Left hindlimb (tissue), 1 donor: Measurements from ENCODE around the gene CDH4.
A peak's percentile ranks its signal among the peaks of the same experiment; 100 is the strongest.

Experiments
- DNase-seq: peaks from one replicate; pipeline ENCODE4 v3.0.0-alpha.2; 2018

CDH4 gene

DNA sequence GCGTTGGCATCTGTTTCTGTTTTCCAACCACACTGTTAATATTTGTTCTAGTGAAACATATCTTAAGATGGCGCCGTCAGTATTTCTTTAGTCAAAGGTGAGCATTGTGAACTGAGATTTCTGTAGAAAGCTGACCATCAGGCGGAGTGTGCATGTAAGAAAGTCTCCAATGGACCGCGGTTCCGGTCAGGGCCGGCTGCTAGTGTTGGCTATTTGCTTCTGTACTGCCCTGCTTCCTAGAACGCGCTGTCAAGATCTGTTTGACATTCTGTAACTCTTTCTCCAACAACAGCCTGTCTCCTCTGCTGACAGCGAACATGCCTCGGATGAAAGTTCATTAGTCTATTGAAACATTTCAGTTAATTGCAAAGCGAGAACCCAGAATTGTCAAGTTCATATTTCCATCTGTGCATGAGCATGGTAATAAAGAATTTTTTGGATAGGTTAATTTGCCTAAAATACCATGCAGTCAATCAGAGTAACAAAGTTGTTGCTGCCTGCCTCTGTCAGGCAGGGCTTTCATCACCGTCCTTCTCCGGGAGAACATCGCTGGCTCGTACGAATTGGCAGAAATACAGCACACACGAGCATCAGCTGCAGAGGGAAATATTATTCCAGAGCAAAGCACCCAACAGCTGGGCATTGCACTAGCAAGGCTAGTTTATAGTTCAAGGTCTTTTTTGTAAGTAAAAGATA is 369.1 kb downstream of the CDH4 start:
- DNase-seq = no peak

DNA sequence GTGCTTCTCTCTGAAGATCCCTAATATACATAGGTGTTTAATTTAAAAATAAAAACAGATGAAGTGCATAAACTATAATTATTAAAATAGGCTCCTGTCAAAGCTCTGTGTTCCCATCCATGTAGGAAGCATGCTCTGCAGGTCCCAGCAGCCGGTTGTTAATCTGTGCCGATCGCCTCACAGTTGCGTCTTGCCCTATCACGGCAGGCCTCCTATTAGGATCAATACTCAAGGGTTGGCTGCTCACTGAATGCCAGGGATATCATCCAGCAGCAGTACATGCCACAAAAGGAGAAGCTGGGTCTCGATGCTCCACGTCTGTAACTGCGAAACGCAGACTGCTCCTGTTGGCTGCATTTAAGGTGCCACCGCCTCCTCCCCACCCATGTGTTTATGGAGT is 369.8 kb downstream of the CDH4 start:
- no peak for DNase-seq

DNA sequence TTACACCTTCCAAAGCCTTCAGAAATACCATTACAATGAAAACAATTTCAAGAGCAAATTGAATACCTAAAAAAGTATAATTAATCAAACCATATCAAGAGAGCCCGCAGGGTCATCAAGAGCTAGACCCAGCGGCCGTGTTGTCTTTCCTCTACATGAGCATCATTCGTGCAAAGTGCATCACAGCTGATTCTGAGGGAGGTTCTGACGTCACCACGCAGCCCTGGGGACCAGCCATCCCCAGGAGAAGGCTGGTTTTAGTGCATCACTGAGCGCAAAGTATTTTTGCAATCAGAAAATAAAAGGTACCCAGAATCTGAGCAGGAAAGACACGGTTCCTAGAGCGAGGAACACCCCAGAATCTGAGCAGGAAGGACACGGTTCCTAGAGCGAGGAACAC is 371.4 kb downstream of the CDH4 start:
- DNase-seq = no peak

DNA sequence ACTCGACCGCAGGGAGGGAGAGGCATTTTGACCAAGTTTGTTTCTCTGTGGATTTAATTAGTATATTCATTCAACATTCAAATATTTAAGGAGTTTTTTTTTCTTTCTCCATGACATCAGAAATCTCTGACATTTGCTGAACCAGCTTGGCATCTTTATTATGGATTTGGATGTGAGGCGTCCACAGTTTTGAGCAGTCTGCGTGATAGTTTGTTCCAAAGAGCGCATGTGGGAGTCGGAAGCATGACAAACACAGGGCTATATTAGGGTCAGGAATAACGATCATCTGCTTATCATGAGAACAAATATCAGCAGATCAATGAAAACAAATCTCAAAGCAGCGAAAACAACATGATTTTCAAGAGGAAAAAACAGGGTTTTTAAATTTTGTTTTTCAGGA is 373.2 kb downstream of the CDH4 start:
- DNase-seq = no peak

DNA sequence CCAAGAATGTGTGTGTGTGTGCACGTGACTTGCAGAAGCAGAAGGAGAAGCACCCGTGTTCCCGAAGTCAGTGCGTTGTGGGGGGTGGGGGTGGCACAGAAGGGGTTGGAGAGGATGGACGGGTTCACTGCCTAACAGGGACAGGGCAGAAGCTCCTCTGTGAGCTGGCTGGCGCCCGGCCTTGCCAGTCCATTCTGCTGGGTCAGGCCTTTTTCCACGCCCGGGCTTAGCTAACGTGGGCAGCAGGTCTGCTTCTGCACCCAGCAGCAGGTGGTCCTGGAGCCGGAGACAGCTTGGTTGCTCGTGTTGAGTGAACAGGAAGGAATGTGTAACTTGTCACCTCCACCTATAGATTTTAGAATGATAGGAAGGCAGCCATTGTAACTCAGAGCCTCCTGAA is 374.4 kb downstream of the CDH4 start:
- no peak for DNase-seq

DNA sequence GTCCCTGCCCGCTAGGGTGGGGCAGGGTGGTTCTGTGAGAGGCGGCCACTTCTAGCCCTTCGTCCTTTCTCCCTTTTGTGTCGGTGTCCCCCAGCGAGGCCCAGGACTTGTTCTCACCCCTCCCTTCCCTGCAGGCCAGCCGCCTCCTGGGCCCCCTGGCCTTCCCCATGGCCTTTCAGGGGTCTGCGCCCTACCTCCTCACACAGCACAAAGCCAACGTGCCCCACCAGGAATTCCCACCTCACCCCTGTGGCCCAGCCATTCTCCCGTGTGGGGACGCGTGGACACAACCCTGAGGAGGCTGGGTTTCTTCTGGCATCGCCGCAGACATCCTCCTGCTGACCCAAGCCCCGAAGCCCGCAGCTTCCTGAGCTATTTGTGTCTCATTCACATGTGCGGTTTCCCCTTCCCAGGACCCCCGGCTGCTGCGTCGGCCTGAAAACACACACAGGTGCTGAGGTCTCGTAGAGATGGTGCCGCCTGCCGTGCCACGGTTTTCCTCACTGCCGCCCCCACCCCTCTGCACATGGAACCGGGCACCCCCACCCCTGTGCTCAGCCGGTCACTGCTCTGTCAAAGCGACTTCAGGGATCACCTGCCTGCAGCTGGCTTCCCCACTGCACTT is 375.8 kb downstream of the CDH4 start:
- no peak for DNase-seq

DNA sequence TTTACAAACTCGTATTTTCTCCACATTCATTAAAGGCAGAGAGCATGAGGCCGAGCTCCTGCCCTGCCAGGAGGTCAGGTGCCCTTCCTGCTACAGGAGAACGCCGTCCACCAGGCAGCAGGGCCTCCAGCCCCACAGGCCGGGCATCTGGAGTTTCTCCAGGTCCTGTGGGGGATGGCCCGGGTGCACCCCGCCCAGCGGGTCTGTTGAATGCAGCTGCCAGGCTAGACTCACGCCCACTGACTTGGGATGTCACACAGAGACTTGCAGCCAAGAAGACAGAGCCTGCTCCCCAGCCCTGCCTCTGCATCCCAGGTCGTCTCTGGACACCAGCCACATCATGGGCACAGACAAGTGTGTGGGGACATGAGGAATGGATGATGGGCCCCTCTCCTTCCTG is 376.4 kb downstream of the CDH4 start:
- DNase-seq = no peak

DNA sequence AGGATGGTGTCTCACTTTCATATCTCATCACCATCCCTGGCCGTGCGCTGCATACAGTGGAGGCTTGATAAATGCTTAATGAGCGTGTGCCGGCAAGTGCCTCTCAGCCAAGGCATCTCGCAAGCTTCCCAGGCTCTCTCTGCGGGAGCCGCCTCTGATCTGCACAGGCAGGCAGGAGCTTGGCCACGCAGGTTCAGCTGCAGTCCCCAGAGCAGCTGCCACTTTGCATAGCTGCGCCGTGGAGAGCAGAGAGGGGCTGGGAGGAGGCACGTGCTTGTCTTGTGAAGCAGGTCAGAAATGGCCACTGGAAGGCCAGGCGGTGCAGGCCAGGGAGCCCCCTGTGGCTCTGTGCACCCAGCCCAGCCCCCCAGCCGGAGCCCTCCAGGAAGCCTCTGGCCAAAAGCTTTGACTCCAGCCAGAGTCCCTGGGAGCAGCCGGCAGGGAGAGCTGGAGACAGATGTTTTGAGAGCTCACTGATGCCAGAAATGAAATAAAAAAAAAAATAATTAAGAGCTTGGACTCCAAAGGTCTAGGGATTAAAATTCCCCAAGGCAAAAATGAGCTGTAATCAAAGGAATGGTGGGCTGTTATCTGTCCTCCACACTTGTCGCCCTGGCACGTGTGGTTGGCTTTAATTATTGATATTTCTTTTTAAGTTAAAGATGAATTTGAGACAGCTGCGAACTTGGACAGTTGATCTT is 377.0 kb downstream of the CDH4 start:
- no peak for DNase-seq

DNA sequence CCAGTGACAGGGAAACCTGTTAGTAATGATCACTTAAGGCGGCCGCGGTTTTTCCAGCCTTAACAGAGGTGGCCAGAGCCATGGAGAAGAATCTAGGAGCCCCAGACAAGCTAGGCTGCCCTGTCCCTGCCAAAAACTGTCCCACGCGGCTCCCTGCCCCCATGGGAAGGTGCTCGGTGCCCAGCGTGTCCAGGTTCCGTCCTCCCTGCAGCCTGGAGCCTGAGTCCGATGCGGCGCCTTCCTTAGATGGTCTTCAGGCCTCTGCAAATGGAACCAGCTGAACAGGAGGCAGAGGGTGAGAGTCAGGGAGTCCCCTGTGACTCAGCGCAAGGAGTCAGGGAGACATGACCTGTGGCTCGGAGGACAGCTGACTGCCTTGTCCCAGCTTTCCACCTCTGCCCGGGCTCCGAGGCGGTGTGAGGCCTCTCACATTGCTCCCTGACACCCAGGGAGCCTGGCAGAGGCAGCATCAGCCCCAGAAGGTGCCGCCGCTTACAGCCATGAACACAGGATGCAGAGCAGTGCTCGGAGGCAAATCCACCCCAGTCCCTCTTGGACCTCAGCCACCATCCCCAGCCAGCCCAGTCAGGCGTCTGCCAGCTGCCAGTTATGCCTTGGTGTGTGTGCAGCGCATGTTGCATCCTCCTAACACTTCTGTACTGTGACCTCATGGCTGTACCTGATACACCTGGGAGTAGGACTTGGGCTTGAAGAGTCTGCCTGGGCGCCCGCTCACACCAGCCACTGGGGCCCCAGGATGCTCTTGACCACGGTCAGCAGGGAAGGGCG is 377.7 kb downstream of the CDH4 start:
- no peak for DNase-seq

DNA sequence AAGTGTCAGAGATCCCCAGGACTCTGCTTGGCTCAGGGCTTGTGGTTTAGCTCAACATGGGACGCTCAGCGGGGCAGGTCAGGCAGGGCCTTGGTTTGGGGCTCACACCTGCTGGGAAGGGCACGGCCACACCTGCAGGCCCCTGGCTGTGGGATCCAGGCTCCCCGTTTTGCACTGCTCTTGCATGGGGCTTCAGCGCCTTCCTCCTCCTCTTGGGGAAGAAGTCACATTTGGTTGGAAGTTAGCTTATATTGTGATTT is 378.3 kb downstream of the CDH4 start:
- DNase-seq = no peak

DNA sequence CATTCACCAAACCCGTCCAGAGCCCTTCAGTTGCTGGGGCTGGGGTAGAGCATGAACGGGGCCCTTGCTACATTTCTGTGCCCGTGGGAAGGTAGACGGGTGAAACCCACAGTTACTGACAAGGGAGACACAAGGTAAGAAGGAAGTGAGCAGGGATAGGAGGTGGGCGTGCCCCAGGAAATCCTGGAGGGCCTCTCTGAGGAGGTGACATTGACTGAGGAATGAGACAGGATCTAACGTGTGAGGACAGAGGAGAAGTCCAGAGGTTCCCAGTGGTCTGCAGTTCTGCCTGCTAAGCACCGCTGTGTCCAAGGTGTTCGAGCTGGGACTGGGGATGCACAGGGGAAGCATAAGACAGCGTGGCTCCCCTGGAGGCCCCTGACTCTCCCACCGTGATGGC is 378.8 kb downstream of the CDH4 start:
- DNase-seq = no peak

DNA sequence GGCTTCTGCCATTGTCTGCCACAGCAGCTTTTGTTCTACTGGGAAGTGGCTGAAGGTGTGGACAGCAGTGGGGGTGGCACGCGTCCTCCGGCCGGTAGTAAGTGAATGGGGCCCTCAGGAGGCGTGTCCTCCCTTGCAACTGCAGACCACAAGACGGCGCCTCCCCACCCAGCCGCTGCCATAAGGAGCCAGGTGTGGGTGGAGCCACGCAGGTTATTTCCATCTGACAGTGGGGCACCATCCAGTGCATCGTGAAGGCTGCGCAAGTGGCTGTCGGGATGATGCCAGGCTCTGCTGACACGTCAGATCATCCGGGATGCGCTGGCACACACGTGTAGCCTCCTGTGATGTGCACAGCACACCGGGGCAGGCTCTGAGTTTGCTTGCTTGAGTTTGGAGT is 379.7 kb downstream of the CDH4 start:
- DNase-seq = no peak

DNA sequence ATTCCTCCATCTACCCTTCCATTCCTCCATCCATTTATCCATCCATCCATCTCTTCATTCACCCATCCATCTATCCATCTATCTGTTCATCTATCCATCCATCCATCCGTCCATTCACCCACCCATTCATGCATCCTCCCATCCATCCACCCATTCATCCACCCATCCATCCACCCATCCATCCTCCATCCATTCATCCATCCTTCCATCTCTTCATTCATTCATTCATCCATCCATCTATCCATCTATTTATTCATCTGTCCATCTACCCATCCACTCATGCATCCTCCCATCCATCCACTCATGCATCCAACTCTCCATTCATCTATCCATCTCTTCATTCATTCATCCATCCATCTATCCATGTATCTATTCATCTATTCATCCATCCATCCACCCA is 380.9 kb downstream of the CDH4 start:
- DNase-seq = no peak

DNA sequence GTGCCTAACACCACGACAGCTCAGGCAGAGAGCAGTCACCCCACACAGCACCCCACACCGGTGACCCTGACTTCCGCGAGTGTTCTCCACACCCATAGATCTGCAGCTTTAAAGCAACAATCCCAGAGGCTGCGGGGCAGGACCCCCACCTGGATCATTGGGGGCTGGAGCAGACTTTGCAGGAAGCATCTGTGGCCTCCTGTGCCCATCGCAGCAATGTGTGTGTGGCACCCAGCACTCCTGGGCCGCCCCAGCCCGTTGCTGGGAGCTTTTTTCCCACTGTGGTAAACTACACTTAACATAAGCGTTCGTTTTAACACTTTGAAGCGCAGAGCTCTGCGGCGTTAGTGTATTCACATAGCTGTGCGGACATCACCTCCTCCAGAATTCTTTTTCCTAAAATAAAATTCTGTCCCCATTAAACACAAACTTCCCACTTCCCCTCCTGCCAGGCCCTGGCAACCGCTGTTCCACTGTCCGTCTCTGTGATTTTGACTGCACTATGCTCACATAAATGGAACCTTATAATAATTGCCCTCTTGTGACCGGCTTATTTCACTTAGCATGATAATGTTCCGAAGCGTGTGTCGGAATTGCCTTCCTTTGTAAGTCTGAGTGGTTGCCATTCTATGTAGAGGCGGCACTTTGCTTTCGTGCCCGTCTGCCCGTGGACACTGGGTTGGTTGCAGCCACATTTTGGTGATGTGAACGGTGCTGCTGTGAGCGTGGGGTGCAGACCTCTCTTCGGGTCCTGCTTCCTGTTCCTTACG is 382.5 kb downstream of the CDH4 start:
- no peak for DNase-seq

DNA sequence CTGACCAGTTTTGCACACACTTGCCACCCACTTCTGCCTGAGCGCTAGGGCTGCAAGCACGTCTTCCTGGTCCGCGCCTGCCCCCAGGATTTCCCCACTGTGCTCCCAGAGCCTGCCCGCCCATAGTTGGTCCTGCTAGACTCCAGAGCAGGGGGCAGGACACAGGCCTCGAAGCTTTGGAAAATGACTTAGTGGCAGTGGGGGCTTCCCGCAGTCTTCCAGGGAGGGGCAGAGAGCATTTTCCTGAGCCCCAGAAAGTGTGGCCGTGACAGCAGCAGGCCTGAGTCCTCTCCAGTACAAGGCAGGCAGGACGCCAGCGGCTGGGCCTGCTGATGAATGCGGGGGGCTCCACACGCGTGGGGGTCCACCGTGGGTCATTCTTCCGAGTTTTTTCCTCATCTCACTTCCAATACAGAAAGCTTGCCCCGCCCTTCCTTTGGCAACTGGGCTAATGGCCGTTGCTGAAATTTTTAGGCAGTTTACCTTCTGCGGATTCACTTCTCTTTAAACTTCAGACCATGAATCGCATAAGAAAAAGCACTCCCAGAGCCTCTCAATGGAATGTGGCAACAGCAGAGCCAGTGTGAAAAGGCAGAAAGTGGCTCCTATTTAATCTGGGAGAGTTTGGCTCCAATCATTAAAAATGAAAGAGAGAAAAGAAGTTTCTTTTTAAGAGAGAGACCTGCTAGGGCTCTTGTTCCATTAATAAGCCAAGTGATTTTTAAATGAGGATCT is 383.8 kb downstream of the CDH4 start:
- DNase-seq = no peak

DNA sequence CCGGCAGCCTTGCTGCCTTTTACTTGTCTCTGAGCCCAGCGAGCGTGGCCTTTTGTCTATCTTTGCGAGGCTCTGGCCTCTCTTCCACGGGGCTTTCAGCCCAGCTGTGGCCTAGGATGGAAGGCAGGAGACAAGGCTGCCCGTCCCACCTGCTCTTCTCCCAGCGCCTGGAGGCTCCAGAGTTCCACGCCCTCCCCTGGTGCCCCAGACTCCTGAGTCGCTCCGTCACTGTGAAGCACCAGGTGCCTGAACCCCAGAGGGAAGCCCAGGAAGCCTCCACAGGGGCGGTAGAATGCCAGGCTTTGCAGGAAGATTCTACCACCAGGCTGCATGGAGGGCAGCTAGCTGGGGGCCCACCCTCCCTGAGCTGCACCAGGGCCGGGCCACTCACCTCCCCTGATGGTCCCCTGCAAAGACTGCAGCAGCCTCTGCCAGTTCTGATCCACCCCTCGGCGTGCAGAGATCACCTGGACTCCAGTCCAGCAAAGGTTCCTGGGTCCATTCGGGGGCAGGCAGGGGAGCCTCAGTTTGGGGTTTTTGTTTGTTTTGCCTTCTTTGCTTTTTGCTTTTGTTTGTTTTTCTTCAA is 384.6 kb downstream of the CDH4 start:
- DNase-seq = no peak

DNA sequence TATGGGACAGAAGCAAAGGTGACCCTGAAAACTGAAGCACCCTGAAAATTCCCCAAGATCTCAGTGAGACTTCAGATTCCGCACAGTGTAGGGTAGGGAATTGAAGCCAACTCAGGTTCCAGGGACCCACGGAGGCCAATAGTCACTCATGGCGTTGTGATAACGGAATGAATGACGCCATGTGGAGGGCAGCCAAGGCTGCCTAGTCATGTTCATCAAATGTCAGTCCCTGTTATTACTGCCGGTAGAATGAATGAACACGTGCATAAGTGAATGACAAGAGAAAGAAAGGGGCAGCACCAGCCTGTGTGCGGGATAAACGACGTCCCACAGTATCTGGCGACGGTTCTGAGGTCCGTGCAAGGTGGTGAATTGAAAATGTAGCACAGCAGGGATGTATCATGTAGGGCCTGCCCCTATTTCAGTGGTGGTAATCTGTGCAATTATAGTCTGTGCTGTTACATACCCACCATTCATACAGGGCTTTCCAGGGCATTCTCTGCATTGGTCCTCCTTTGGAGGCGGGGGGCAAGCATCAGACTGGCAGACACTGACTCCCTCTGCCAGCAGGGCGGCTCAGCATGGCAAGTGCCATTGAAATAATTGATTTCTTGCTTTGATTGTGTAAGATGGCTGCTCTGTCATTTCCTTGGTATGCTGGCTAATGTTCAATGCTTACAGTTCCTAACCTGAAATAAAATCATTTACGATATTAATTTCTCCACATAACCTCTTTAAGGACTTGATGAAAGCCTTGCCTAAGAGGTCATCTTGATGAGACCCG is 386.9 kb downstream of the CDH4 start:
- no peak for DNase-seq

DNA sequence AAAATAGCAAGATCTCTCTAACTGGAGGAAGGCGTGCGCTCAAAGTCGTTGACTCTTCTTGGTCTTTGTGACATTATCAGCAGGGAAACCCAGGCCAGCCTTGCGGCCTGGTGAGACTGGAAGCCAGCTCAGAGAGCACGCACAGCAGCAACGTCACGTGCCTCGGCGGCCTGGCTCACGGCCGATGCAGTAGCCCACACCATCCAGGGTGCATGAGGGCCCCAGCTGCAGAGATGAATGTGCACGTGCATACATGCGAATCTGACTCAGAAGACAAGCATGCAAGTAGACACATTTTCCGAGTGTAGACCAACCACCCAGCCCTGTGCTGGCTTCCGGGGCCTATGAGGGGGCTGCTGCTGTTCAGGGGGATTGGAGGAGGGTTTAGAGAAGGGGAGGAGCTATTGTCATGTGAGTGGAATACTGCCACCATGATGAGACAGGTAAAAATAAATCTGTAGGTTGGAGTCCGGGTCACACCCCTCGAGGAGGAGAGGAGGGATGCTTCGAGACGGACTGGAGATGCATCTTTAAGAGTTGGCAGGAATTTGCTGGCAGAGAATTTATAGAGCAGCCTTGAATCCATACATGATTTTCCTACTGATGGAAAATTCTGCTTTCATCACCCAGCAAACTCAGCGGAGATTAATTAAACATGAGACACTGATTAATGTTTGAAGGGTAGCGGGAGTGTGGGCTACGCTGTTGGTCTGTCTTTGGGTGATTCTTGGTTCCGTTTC is 388.2 kb downstream of the CDH4 start:
- DNase-seq = no peak

DNA sequence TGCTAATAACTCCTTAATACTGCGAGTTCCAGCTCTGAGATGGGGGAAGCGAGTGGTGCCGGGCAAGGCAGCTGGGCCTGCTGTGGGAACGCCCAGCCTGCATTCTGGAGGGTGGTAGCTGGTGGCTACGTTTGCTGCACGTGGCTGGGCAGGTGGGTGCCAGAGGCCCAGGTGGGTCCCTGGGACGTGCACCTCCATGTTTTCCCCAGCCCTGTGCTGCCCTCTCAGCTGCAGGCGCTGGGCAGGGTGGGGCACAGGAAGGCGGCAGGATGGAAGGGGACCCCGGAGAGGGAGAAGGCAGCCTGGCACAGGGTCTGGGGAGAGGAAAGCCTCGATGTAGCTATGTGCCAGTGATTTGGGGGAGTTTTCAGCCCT is 388.8 kb downstream of the CDH4 start:
- DNase-seq = no peak

DNA sequence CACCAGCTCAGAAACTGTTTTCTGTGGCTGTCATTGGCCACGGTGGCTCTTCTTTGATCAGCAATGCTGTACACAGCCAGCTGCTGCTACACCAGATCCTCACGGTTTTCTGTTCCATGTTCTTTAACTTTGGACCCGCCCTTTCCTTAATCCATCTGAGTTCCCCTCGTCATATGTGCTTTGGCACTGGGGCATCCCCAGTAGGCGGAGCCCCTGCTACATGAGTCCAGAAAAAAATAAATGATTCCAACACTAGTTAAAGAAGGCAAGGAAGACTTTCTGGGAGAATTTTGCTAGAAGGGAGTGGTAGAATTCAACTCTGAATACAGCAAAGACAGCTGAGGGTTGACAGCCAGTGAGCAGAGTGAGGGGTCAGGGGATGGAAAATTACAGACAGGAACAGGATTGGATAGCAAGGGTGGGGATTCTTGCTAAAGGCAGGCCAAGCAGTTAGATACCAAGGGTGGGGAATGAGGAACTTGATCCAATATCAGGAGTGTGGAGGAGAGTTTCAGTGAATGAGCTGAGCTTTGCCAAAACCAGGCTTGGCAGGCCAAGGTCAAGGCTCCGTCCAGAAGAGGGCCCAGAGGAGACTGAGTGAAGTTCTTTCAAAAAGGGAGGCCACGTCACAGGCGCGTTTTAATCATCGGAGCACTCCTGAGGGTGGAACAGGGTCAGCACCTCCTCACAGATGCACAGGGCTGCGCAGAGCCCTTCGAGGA is 391.8 kb downstream of the CDH4 start:
- peak; percentile 74 for DNase-seq
